NK-92 (cell line): ENCODE data around the gene C2orf78.
"Not testable (repeated sequence)": the region's sequence is repeated elsewhere in the genome, so short reads cannot be mapped to it uniquely, and the experiment has no call there.

Experiments
- DNase-seq: peaks from one replicate; lab custom pipeline; 2025; ENCODE audit not compliant: unreplicated experiment; lab: John Stamatoyannopoulos, UW

C2orf78 gene, protein sequence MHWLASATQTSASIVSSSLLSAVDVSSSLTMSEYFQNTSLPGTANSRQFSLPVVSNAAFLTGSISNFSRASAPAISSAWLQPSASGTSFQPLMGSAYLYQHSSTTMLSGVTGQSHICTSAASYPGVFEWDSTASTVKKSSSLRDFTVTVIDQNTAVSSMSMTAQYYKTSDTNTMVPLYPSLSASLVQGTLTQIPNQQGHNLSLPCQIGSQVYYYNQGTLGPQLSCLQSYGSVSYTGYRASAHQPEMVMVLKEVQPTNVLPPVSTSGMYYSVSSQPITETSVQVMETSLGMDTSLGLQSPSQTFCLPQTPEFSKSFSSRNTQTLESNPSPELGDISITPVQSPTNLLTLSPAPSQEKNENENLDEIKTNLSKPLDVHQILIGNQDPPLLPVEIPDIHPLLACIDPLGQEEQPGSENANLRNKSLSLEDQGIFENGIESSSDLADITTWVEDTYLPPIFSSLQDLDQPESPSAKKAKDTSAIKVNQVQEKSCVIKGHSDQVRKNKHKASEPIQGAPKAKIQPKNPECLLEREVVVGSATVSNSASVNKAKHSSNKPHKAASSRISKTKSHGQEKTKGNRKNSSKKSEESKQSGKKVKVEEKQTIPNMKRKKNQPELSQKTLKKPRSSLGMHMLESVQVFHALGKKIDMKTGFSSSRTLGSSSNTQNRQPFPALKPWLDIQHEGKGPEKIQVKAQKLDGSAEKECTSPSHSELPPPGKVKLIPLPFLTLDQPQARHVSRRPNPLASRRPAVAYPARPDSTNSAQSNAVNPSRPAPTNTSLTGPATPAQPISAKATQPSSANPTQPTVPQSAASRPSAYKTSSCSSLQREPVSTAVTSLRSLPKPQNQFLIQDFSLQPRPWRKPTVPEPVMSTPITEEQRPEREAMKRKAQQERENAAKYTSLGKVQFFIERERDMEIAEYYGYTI

DNA sequence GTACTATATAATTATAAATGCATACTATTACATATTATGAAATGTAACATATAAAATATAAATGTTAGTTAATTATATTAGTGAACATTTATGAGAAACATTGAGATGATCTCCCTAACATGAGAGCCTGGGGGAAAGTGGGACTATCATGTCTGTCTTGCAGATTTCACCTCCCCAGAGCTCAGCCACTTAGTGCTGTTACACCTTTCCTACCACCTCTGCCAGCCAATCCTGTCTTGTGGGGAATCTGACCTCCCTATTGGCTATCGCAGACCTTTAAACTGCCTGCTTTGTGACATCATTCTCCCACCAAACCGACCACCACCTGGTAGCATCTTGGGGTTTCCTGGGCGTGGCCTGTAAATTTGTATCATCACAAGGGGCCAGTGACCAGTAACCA, at the start of gene C2orf78:
C2orf78 (plus strand) TSS at position 301 of the 400 bp plus-strand sequence. CDS start 127 bp downstream, outside the sequence.
- DNase-seq, result not testable (repeated sequence)

DNA sequence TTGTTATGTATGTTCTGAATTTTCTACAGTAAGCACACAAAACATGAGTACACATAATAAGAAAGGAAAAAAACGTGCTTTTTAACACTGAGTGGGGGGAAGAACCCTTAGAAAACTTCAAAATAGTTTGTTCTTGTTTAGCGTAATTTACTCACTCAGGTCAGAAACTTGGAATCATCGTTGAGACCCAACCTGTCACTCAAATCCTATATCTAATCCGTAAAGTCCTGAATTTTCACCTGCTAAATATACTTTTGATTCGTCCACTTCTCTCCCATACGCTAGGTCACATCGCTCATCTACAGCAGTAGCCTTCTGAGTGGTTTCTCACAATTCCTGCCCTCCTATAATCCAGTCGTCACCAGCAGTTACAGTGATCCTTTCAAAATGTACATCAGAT, 47.6 kb upstream of the C2orf78 start:
- no peak for DNase-seq

DNA sequence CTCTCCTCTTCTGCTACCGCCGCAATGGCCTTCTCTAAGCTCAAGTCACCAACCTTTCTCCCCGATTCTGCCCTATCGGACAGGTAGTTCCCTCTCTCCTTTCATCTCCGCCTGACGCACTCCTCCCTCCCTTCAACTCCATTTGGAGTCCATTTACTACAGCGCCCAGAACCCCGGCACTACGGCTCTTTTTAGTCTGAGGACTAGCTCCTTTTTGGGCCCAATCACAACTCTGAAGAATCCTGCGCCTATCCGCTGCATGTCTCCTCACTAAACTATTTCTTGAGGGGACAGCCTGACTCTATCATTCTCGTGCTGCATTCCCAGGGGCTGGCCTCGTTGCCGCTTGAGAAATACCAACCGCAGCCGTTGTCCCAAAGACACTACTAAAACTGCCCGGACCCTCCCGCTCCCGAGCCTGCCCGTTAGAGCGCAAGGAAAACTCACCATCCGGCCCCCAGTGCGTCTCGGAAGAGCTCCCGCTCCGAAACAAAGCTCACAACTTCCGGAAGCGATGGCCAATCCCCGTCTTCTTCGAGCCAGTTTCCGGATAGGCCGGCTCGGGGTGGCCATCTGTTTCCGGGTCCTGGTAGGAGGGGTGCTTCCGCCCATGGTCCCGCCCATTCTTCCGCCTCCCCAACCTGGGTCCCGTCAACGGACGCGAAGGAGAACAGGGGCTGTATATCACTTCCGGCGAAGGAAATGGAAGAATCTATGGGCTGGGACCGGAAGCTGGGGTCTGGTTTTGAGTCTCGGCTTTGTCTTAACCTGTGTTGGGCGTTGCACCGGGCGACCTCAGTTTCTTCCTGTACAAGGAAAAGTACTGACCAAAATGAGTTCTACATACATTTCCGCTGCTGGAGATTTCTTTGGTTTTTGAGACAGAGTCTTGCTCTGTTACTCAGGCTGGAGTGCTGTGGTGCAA, 46.9 kb upstream of the C2orf78 start, which contains the start of gene TPRKB:
TPRKB (minus strand) TSS at position 491 of the 925 bp plus-strand sequence. CDS start 2,776 bp downstream, outside the sequence.
- DNase-seq, result peak; percentile 73

DNA sequence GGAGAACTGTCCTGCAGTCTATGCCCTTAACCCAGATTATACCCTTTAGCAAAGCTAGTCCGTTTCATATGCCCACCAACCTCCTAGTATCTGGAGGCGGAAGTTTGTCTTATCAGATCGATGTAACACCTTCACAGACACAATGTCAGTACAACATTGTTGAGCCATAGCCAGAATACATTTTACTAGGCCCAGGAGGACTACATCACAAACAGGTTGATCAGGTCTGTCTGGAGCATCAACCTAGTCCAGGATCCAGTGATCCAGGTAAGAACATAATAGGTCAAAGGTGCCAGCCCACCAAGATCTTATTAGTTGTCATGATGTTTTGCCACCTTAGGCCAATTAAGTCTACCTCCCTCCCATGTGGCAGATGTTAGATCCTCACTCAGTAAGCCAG, 44.9 kb upstream of the C2orf78 start:
- DNase-seq, result no peak

DNA sequence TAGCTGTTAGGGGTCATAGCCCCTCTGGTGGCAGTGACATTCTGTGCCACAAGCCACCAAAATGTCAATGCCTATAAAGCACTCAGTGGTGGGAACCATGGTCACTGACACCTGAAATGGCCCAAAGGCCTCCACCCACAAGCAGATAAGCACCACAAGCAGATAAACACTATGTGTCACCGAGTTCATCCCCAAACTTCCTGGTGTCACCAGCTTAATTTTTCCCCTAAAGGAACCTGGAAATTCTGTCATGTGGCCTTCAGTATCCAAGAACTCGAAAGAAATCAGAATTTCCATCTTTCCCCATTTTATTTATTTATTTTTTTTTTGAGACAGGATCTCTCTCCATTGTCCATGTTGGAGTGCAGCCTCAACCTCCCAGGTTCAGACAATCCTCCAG, 43.2 kb upstream of the C2orf78 start:
- no peak for DNase-seq

DNA sequence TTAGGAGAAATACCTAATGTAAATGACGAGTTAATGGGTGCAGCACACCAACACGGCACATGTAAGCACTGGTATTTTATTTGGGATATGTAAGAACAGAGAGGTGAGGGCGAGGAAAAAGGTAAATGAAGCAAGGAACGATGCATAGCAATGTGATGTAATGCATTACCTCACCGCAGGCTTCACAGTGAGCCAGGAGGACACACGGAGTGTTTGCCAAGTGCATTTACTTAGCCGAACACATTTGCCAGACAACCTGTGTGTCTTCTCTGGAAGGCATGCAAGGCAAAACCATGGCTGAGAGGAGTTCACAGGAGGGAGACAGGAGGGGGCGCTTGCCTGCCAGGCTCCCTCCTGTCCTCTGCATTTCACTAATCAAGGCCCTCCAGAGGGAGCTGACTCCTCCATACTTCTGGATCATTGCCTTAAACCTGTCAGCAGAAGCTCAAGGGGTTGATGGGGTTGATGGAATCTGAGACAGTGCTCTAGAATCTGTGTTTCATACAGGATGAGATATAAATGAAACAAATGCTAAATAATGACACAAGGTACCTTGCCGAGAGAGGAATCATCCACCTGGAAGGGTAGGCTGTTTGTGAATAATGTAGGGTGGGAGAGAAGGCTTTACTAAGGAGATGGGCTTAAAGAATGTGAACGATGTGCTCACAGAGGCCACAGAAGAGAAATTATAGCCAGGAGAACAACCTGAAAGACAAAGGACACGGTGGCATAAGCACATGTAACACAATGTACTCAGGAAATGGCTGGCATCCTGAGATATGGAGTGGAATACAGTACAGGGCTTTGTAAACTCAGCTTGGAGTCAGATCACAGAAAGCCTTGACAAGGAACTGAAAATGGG, 37.7 kb upstream of the C2orf78 start:
- DNase-seq, result no peak

DNA sequence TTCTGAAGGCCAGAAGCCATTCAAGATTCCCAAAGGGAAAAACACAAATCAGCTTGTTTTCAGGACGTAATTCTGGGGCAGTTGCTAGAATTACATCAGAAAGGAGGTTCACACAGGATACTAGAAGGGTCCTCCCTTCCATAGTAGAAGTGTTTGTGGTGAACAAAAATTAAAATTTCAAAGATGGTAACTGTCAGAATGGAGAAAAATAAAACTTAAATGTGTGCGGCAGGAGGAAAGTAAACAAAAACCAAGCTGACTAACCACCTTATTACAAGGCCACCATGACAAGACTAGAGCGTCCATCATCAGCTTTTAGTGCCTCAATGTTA, 37.1 kb upstream of the C2orf78 start:
- no peak for DNase-seq

DNA sequence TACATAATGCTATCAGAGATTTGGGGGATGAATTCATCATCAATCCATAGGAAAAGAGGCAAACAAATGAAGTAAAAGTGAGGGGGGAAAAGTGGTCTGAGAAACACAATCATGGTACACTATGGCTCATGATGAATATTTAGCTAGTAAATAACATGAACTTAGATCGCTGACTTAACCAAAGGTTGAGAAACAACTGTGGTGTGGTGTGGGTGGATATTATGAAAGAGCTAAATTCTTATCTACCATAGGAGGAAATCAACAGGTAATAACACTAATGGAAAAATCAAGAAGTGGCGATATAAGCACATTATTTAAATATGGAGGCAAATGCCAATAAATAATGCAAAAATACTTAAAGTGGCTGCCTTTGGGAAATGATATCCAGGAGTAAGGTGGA, 34.7 kb upstream of the C2orf78 start:
- no peak for DNase-seq

DNA sequence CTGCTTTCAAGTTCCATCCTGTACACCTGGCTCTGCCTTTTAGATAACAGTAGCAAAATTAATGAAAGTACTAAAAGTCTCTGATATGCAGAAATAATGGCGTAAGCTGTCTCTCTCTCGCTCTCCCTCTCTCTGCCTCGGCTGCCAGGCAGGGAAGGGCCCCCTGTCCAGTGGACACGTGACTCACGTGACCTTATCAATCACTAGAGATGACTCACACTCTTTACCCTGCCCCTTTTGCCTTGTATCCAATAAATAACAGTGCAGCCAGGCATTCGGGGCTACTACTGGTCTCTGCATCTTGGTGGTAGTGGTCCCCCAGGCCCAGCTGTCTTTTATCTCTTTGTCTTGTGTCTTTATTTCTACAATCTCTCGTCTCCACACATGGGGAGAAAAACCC, 29.7 kb upstream of the C2orf78 start:
- DNase-seq, result not testable (repeated sequence)

DNA sequence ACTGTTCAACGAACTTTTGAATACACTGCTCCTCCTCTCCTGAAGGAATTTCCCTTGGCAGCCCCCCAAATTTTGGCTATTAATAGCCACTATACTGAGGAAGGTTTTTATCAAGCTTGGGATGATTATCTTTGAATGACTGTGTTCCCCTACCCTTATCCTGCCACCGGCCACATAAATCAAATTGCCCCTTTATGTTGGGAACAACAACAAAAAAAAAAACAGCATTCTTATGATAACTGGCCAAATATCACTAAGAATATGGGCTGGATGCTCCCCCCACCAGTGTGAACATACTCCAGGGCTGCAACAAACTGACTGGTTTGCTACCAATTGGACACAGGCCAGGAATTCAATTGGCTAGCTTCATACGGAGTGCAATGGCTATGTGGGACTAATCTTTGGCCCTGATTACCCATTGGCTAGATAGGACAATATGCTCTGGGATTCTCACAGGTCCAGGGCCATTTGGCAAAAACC, 24.7 kb upstream of the C2orf78 start:
- no peak for DNase-seq

DNA sequence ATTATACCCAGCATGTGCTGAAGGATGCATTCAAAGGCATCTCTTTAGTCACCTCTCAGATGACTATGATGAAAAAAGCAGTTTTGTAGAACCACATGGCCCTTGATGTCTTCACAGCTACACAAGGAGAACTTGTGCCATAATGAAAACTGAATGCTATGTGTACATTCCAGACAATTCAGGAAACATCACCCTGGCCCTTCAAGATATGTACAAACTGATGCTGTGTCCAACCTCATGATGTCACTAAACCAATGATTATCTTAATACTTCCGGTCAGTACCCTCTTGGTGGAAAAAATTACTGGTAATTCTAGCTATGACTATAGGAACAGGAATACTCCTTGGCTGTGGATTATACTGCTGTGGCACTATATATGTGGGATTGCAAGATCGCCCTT, 24.1 kb upstream of the C2orf78 start:
- no peak for DNase-seq

DNA sequence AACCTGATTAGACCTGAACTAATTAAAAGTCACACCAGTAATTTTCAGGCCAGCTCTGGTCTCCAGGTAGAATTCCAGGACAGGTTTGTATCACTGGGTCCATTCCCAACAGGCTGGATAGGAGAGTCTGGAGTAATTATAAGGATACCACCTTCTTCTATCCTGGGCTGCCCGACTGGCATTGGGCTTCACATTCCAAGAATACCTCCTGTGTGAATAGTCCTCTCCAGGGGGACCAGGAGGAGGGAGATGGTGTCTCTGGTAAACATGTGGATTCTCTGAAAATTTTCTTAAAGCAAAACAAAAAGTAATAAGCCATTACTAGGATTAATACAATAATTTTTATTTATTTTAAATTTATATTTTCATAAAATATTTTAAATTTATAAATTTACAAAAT, 21.4 kb upstream of the C2orf78 start:
- no peak for DNase-seq

DNA sequence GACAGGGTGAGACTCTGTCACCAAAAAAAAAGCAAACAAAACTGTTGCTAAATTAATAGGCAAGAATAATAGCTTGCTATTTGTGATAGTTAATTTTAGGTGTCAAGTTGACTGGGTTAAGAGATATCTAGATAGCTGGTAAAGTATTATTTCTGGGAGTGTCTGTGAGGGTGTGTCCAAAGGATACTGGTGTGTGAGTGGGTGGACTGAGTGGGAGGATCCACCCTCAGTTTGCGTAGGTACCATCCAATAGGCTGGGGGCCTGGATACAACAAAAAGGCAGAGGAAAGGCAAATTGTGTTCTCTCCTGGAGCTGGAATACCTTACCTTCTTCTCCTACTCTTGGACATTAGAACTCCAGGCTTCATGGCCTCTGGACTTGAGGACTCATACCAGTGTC, 19.0 kb upstream of the C2orf78 start:
- no peak for DNase-seq

DNA sequence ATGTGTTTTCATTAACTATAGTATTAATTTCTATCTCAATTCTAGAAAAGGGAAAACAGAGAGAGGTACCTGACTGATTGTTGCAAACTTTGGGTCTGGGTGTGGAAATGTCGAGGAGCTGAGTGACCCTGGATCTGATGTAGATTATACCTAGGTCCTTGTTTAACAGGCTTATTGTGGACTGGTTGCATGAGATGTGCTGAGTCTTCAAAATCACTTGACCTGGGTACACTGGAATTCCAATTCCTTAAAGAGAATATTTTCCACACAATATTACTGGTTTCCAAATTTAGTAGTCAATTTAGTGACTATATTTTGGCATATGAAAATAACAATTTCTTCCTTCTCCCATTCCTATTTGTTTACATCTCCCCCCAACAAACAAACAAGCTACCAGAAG, 17.6 kb upstream of the C2orf78 start:
- no peak for DNase-seq

DNA sequence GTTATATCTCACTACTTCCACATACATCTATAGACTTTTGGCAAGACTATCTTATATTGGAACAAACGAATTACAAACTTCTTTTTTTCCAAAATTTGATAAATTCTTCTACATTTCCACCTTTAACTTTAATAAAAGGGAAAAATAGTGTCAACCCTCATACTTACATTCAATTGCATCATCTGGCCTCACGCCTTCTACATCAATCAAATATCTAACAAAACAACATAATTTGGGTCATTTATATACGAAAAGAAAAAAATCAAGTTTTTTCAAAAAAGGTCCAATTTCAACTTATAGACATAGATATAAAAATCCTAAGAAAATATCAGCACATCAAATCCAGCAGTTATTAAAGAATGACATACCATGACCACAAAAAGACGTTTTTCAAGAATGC, 17.0 kb upstream of the C2orf78 start:
- no peak for DNase-seq

DNA sequence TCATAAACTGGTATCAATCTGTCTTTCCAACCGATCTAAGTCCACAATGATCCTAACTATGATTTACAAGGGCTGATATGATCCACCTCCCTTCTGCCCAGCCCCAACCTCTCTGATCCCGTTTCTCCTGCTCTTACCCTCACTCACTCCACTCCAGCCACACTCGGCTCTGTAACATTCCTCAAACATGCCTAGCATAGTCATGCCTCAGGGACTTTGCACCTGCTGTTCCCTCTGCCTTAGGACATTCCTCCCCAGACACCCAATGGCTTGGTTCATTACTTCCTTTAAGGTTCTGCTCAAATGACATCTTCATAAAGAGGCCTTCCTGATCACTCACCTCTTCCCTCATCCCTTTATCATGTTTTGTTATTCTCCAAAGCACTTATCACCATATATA, 13.3 kb upstream of the C2orf78 start:
- no peak for DNase-seq

DNA sequence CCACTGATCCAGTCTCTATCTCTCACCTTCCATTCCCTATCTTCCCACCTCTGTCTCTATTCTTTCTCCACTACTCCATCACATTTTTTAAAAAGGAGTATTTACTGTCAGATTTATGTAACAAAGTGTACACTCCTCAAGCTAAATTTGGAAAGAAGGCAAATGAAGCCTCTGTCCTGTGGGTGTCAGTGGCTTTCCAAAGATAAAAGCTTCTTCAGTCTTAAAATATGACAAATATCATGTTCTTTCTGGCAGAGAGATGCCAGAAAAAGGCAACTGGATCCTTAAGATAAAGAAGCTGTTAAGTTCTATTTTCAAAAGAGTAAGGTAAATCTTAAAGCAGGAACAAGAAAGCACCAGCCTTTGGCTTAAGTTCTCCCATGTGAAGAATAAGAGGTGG, 11.2 kb upstream of the C2orf78 start:
- no peak for DNase-seq

DNA sequence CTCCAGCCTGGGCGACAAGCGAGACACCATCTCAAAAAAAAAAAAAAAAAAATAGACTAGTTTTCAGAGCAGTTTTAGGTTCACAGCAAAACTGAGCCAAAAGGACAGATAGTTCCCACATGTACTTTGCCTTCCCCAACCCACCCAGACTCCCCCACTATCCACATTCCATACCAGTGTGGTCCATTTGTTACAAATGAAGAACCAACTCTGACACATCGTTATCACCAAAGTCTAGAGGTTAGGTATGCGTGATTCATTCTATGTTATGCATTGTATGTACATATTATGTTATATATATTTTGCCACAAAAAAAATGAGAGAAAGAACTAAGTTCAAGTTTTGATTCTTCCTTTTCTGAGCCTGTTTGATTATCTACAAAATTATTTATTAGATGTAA, 7.6 kb upstream of the C2orf78 start:
- no peak for DNase-seq

DNA sequence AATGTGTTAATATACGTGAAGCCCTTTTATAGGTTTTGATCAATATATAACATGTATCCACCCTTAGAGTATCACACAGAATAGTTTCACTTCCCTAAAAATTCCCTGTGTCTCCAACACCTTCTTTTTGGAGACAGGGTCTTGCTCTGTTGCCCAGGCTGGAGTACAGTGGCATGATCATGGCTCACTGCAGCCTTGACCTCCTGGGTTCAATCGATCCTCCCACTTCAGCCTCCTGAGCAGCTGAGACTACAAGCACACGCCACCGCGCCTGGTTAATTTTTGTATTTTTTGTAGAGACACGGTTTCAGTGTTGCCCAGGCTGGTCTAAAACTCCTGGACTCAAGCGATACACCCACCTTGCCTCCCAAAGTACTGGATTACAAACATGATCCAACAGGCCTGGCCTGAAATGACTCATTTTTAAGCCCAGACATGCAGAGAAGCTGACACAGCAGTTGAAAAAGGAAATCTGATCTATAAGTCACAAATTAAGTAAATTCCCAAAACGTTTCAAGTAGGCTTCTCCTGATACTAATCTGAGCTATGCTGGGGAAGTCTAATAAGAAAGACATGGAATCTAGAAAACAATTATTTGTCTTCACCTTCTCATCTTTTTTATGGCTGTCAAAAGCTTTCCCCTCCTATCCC, 7.0 kb upstream of the C2orf78 start:
- DNase-seq, result no peak
